Right atrium auricular region (tissue), 2 donors: ENCODE measurements around the gene RAB17. TPM values are rescaled to one million over a fixed set of nuclear protein-coding genes. Genes with fewer than 3 reads are reported as not detected.

Experiments
- DNase-seq: peaks from one replicate; pipeline ENCODE4 v3.0.0-alpha.2; 2019; ENCODE audit warnings: low spot score
- H3K27ac ChIP-seq, 2 donors: fragments of 200-600 bp; sonication (generic); 1 replicate in 1 of 2; 2 replicates in 1 of 2; pipeline ENCODE4 v1.5.1; 2016 to 2019
- H3K27me3 ChIP-seq, 2 donors: fragments of 200-600 bp; sonication (generic); one replicate each; pipeline versions ENCODE4 v1.5.1 to v1.6.0; 2017 to 2019
- H3K36me3 ChIP-seq: fragments of 200-600 bp; sonication (generic); one replicate; pipeline ENCODE4 v1.5.1; 2016
- H3K4me1 ChIP-seq, 2 donors: fragments of 200-600 bp; sonication (generic); one replicate each; pipeline versions ENCODE4 v1.5.1 to v1.6.0; 2017 to 2019
- H3K4me3 ChIP-seq, 2 donors: fragments of 200-600 bp; sonication (generic); 1 replicate in 1 of 2; 2 replicates in 1 of 2; pipeline ENCODE4 v1.5.1; 2017 to 2019; ENCODE audit warnings: mild to moderate bottlenecking in 1 of 2, moderate library complexity in 1 of 2
- H3K9me3 ChIP-seq, 2 donors: fragments of 200-600 bp; sonication (generic); one replicate each; pipeline ENCODE4 v1.5.1; 2019
- total RNA-seq, 2 donors: library from RNA; depleted of rRNA; stranded (reverse); fragments of >200 nt; gene quantifications; one replicate each; pipeline ENCODE4 v1.1.0, GENCODE V29; 2016
- TF ChIP-seq, protein P1 (sequence below), 2 donors: fragments of 200-600 bp; sonication (generic); IDR thresholded peaks; one replicate each; pipeline ENCODE4 v1.5.1; 2019; ENCODE audit warnings: antibody characterized with exemption in 2 of 2

RAB17 gene
- total RNA-seq, 2 donors from 2014 or later, result 1.0 to 4.5 TPM

GRCh38 chr2:237574467-237574866 is 16.1 kb downstream of the RAB17 start:
- H3K27ac ChIP-seq, result no peak overlapping the region
- H3K27me3 ChIP-seq, result no peaks in the 10 kb centered on the region
- H3K4me3 ChIP-seq, result no peak overlapping the region
- no peaks in the 10 kb centered on the region for H3K36me3 ChIP-seq
- no peak for DNase-seq
- TF ChIP-seq, protein P1, sequence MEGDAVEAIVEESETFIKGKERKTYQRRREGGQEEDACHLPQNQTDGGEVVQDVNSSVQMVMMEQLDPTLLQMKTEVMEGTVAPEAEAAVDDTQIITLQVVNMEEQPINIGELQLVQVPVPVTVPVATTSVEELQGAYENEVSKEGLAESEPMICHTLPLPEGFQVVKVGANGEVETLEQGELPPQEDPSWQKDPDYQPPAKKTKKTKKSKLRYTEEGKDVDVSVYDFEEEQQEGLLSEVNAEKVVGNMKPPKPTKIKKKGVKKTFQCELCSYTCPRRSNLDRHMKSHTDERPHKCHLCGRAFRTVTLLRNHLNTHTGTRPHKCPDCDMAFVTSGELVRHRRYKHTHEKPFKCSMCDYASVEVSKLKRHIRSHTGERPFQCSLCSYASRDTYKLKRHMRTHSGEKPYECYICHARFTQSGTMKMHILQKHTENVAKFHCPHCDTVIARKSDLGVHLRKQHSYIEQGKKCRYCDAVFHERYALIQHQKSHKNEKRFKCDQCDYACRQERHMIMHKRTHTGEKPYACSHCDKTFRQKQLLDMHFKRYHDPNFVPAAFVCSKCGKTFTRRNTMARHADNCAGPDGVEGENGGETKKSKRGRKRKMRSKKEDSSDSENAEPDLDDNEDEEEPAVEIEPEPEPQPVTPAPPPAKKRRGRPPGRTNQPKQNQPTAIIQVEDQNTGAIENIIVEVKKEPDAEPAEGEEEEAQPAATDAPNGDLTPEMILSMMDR (IDR thresholded peaks at IDR 0.05), result no peak
- H3K4me1 ChIP-seq, result peaks cover 0 to 5% of the 10 kb centered on the region in 2 donors
- no peaks in the 10 kb centered on the region for H3K9me3 ChIP-seq

DNA sequence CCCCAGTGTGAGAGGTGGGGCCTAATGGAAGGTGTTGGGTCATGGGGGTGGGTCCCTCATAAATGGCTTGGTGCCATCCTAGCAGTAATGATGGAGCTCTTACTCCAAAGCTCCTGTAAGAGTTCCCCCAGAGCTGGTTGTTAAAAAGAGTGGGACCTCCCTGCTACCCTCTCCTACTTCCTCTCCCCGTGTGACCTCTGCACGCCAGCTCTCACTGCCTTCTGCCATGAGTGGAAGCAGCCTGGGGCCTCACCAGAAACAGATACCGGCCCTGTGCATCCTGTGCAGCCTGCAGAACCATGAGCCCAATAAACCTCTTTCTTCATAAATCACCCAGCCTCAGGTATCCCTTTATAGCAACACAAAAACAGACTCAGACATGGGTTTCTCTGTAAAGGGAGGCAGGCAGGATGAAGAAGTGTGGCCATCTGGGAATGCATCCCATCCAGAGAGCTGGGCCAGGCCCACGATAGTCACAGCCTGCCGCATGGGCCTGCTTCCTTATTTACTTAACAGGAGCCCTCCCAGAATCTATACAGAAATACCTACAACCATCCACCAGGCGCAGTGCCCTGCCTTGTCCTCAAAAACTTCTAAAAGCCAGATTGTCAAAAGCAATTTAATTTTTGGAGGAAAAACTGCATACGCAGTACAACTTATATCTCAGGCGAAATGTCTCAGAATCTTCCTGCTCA is 16.7 kb downstream of the RAB17 start:
- Histone ChIP-seq H3K27me3 (no peaks in the 10 kb centered on the region), H3K27ac (no peak overlapping the region), H3K4me1 (peaks cover 0 to 5% of the 10 kb centered on the region in 2 donors), H3K9me3 (no peaks in the 10 kb centered on the region), H3K36me3 (no peaks in the 10 kb centered on the region), H3K4me3 (no peak overlapping the region)
- TF ChIP-seq, protein P1 (IDR thresholded peaks at IDR 0.05), result no peak
- DNase-seq, result no peak

DNA sequence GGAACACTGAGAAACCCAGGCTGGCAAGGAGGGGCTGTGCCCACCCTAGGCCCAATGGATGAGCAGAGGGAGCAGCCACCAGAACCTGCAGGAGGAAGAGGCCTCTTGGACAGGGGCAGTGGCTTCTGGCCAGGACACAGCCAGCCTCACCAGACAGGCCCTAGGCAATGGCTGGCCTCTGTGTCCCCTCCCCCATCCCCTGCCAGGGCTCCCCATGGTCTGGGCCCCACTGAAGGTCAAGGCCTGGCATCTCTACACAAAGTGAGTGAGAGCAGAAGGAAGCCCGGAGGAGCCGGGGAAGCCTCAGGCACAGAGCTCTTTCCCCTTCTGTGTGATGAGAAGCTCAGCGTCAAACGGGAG is 17.8 kb downstream of the RAB17 start:
- Histone ChIP-seq H3K4me3 (no peak overlapping the region), H3K27ac (no peak overlapping the region), H3K36me3 (no peaks in the 10 kb centered on the region), H3K27me3 (no peaks in the 10 kb centered on the region), H3K9me3 (no peaks in the 10 kb centered on the region), H3K4me1 (peaks cover 0 to 5% of the 10 kb centered on the region in 2 donors)
- TF ChIP-seq, protein P1 (IDR thresholded peaks at IDR 0.05), result no peak
- no peak for DNase-seq

GRCh38 chr2:237572021-237572741 is 18.4 kb downstream of the RAB17 start:
- Histone ChIP-seq H3K4me3 (no peak overlapping the region), H3K9me3 (no peaks in the 10 kb centered on the region), H3K4me1 (peaks cover 0 to 5% of the 10 kb centered on the region in 2 donors), H3K27ac (no peak overlapping the region), H3K36me3 (no peaks in the 10 kb centered on the region), H3K27me3 (no peaks in the 10 kb centered on the region)
- TF ChIP-seq, protein P1 (IDR thresholded peaks at IDR 0.05), result peak; percentile 93 to 99
- peak; percentile 90 for DNase-seq

- no peak overlapping the region for H3K27ac ChIP-seq
- peaks cover 0 to 5% of the 10 kb centered on the region in 2 donors for H3K4me1 ChIP-seq
- no peaks in the 10 kb centered on the region for H3K9me3 ChIP-seq
- no peak overlapping the region for H3K4me3 ChIP-seq
- DNase-seq, result no peak
- TF ChIP-seq, protein P1 (IDR thresholded peaks at IDR 0.05), result no peak
- H3K36me3 ChIP-seq, result no peaks in the 10 kb centered on the region
- H3K27me3 ChIP-seq, result no peaks in the 10 kb centered on the region
Measured at GRCh38 chr2:237571551-237571950, 19.0 kb downstream of the RAB17 start.
